H1 (cell line): ENCODE measurements around the gene BICDL1. TPM values are rescaled to one million over a fixed set of nuclear protein-coding genes. Genes with fewer than 3 reads are reported as not detected.

Source experiments
- CBX8 ChIP-seq: fragments of 300-800, 300-1000 bp; sonication (generic); IDR thresholded peaks from 2 replicates; pipeline ENCODE4 v1.7.1; 2016; ENCODE audit warnings: low read depth, low read length, borderline replicate concordance
- NRF1 ChIP-seq: IDR thresholded peaks from 2 replicates; pipeline ENCODE4 v1.6.1; 2011; ENCODE audit warnings: mild to moderate bottlenecking, low read depth, low read length, improper control_type of control experiment
- POU5F1 ChIP-seq: IDR thresholded peaks from 2 replicates; pipeline ENCODE4 v1.6.1; 2011; ENCODE audit warnings: low read depth, mild to moderate bottlenecking, low read length, moderate library complexity
- SIRT6 ChIP-seq: IDR thresholded peaks from one replicate; pipeline ENCODE4 v1.7.1; 2012; ENCODE audit warnings: low read length, inconsistent platforms
- polyA plus RNA-seq, 7 experiments: library from polyadenylated mRNA; depleted of rRNA in 3 of 7; stranded (reverse) in 5 of 7; unstranded in 2 of 7; fragments of >200 nt in 5 of 7; fragments of 200-250 nt in 2 of 7; gene quantifications; 1 replicate in 5 of 7; 2 replicates in 1 of 7; 4 replicates in 1 of 7; pipeline versions ENCODE4 v1.2.1 to v1.2.3, GENCODE V29; 2011 to 2013; ENCODE audit warnings: missing spikeins in 2 of 7, mixed read lengths in 2 of 7
- total RNA-seq: library from RNA; stranded (reverse); fragmentation: NEBNext Ultra II Directional; extraction: Animal tissue kit (Norgen Biotek cat#: 25700); gene quantifications from 2 replicates; pipeline ENCODE4 v1.2.1, GENCODE V29; 2021
- TF ChIP-seq, protein P1 (sequence below): fragments of 300-600 bp; sonication (generic); IDR thresholded peaks from 2 replicates; pipeline ENCODE4 v1.7.1; 2012; ENCODE audit warnings: low read length, moderate library complexity, mild to moderate bottlenecking, inconsistent platforms; ENCODE audit not compliant: insufficient replicate concordance

BICDL1 gene
- total and polyA plus RNA-seq, 2 of the 8 experiments (the other 6 are each of a cell fraction or from before 2014, with no cell fraction given) = 17.2 to 25.9 TPM

DNA sequence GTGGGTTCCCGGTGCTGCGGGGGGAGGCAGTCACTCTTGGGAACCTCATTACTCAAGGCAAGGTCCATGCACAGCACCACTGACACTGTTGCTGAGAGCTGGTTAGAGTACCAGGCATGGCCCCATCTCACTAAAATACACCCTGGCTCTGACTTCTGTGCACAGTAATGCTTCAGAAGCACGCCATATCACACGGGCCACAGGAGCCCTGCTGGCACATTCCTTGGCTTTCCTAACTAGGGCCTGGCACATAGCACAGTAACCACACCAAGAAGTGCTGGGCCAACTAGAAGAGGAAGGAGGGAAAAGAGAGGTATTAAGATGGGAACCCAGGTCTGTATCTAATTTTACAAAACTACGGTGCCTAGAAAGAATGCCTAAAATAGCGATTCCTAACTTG is 141.0 kb downstream of the BICDL1 start (continued):
- TF ChIP-seq, protein P1, sequence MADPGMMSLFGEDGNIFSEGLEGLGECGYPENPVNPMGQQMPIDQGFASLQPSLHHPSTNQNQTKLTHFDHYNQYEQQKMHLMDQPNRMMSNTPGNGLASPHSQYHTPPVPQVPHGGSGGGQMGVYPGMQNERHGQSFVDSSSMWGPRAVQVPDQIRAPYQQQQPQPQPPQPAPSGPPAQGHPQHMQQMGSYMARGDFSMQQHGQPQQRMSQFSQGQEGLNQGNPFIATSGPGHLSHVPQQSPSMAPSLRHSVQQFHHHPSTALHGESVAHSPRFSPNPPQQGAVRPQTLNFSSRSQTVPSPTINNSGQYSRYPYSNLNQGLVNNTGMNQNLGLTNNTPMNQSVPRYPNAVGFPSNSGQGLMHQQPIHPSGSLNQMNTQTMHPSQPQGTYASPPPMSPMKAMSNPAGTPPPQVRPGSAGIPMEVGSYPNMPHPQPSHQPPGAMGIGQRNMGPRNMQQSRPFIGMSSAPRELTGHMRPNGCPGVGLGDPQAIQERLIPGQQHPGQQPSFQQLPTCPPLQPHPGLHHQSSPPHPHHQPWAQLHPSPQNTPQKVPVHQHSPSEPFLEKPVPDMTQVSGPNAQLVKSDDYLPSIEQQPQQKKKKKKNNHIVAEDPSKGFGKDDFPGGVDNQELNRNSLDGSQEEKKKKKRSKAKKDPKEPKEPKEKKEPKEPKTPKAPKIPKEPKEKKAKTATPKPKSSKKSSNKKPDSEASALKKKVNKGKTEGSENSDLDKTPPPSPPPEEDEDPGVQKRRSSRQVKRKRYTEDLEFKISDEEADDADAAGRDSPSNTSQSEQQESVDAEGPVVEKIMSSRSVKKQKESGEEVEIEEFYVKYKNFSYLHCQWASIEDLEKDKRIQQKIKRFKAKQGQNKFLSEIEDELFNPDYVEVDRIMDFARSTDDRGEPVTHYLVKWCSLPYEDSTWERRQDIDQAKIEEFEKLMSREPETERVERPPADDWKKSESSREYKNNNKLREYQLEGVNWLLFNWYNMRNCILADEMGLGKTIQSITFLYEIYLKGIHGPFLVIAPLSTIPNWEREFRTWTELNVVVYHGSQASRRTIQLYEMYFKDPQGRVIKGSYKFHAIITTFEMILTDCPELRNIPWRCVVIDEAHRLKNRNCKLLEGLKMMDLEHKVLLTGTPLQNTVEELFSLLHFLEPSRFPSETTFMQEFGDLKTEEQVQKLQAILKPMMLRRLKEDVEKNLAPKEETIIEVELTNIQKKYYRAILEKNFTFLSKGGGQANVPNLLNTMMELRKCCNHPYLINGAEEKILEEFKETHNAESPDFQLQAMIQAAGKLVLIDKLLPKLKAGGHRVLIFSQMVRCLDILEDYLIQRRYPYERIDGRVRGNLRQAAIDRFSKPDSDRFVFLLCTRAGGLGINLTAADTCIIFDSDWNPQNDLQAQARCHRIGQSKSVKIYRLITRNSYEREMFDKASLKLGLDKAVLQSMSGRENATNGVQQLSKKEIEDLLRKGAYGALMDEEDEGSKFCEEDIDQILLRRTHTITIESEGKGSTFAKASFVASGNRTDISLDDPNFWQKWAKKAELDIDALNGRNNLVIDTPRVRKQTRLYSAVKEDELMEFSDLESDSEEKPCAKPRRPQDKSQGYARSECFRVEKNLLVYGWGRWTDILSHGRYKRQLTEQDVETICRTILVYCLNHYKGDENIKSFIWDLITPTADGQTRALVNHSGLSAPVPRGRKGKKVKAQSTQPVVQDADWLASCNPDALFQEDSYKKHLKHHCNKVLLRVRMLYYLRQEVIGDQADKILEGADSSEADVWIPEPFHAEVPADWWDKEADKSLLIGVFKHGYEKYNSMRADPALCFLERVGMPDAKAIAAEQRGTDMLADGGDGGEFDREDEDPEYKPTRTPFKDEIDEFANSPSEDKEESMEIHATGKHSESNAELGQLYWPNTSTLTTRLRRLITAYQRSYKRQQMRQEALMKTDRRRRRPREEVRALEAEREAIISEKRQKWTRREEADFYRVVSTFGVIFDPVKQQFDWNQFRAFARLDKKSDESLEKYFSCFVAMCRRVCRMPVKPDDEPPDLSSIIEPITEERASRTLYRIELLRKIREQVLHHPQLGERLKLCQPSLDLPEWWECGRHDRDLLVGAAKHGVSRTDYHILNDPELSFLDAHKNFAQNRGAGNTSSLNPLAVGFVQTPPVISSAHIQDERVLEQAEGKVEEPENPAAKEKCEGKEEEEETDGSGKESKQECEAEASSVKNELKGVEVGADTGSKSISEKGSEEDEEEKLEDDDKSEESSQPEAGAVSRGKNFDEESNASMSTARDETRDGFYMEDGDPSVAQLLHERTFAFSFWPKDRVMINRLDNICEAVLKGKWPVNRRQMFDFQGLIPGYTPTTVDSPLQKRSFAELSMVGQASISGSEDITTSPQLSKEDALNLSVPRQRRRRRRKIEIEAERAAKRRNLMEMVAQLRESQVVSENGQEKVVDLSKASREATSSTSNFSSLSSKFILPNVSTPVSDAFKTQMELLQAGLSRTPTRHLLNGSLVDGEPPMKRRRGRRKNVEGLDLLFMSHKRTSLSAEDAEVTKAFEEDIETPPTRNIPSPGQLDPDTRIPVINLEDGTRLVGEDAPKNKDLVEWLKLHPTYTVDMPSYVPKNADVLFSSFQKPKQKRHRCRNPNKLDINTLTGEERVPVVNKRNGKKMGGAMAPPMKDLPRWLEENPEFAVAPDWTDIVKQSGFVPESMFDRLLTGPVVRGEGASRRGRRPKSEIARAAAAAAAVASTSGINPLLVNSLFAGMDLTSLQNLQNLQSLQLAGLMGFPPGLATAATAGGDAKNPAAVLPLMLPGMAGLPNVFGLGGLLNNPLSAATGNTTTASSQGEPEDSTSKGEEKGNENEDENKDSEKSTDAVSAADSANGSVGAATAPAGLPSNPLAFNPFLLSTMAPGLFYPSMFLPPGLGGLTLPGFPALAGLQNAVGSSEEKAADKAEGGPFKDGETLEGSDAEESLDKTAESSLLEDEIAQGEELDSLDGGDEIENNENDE = no peak
- TF ChIP-seq NRF1 (no peak), POU5F1 (no peak), CBX8 (no peak), SIRT6 (no peak)
